Endometrial microvascular endothelial cells (primary cell): ENCODE measurements around the gene GSC. TPM values are rescaled to one million over a fixed set of nuclear protein-coding genes. Genes with fewer than 3 reads are reported as not detected.

Experiments
- in situ Hi-C: cut with HindIII; loops from 2 replicates; pipeline ENCODE4 v1.10.0; 2017; ENCODE audit warnings: low sequenced_read_pairs, low pct_unique_long_range_greater_than_20kb; ENCODE audit errors: inconsistent ontology term
- total RNA-seq: library from RNA; depleted of rRNA; stranded (reverse); fragments of >200 nt; gene quantifications from one replicate; pipeline ENCODE4 v1.2.3, GENCODE V29; 2015; ENCODE audit errors: inconsistent ontology term

The GSC gene
- total RNA-seq, 1 donor from 2014 or later = not detected

DNA sequence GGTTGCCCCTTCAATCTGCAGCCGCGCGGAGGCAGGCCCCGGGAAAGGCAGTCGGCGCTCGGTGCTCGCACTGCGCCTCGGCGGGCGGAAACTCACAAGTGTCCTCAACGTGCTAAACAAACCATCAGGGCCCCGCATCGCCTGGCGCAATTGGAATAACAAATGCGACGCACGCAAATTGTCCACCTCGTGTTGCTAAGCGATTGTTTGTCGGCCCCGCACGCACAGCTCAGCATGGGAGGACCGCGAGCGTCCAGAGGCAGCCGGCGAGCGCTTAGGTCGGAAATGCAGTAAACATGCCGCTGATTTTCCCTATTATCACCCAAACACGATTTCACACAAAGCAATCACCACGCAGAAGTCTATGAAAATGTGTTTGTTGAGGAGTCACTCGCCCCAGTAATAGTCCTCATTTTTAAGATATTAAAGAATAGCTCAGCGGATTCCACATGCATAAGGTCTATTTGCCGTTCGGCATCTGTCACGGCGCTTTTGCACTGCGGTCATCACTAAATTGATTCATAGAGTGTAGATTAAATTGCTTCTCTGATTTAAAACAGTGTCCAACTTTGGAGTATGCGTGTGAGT, 3.2 kb upstream of the GSC start:
- in situ Hi-C loops = no loop called here

DNA sequence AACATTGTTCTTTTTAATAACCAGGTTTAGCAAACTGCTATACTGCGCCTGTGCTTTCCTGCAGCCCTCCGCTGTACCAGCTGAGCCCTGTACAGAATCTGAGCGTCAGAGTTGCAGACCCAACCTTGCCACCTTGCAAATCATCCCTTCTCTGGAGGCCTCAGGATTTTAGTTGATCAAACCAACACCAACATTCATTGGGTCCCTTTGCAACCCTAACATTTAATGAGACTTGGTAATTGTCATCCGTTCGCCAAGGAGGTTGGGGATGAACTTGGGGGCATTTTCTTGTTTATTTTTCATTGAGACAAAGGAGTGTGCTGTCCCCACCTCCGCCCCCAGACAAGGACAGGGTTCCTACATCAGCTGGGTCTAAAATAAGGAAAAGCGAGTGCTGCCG, 2.6 kb upstream of the GSC start:
- in situ Hi-C loops = no loop called here

DNA sequence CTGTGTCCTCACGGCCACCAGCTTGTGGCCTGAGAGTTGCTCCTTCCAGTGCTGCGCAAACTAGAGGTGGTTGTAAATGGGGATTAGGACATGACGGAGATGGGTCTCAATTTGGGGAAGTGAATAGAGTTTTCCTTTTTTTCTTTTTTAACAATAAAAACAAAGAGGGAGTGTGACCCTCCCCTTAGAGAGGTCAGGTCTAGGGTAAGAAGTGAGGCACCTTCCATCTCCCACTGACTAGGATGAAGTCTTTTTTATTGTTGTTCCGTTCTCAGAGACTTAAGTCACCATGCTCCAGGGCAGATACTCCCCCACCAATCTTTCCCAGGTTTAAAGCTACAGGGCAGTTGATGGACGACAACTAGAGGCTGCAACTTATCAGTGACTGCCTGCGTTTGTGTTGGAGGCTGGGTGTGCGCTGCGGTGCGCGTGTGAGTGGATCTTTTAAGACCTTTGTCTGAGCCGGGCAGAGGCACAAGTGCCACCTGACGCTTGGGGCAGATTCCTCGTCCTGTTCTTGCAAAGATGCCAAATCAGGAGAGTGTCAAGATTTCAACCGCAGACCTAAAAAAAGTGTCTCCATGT, 2.1 kb upstream of the GSC start:
- in situ Hi-C loops = no loop called here

DNA sequence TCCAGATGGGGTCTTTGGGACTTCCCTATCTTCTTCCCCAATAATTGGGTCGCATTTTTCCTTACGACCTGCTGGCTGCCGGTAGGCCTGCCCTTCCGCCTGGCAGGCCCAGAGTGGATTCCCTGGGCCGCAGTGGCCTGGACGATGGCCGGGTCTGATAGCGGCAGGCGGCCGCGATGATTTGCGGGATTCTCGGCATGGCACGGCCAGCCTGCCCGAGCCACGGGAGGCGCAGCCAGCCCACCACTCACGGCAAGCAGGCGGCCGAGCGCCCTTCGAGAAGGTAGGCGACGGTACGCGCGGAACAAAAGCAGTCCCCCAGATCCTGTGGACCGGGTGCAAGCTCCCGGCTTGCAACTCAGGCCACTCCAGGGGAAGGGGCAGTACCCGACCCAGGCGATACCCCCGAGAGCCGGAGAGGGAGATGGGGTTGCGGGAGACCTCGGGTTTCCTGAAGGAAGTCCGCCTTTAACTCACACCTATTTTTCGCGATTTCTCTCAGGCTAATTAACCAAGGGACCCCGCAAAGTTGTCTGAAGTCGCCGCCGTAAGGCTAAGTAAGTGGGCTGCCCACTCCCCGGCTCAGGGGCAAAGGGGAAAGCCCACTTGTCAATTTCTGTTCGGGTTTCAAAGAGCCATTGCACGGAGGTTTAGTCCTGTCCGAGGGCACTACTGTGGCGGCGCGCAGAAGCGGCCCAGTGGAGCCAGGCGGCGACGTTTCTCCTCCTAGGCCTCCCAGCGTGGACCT, 1.4 kb upstream of the GSC start:
- in situ Hi-C loops = no loop called here

DNA sequence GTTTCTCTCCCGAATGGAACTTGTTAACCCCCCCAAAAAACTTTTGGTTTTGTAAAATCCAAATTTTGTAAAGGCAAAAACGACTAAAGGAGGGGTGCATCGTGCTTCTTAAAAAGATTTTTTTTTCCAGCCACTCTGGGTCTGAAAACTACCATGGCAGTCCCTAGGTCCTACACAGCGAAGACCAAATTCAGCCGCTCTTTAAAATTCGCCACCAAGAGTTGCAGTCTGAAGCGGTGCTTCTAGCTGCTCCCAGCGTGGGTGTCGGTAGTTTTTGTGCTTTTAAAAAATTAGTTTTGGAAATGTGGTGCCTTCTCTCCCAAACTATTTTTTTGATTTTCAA, 873 bp upstream of the GSC start:
- in situ Hi-C loops = no loop called here

DNA sequence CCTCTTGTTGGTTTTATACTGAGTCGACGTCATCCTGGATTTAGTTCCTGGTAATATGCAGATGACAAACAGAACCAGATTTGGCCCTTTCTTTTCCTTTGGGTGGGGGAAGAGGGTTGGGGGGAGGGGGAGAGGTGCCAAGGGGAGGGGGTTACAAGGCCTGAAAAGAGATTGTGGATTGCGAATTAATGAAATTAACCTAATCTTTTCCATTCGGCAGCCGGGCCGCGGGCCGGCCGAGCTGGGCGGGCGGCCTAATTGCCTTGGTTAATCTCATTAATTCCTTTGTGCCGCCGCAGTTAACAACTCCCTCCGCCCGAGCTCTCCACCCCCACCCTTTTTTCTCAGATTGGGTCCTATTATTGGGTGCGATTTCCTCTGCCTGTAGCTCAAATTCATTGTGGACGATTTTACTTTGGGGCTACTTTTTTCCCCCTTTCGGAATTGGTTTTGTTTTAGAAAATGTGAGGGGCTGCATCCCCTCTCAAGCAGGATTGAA, 387 bp upstream of the GSC start:
- in situ Hi-C loops = no loop called here

DNA sequence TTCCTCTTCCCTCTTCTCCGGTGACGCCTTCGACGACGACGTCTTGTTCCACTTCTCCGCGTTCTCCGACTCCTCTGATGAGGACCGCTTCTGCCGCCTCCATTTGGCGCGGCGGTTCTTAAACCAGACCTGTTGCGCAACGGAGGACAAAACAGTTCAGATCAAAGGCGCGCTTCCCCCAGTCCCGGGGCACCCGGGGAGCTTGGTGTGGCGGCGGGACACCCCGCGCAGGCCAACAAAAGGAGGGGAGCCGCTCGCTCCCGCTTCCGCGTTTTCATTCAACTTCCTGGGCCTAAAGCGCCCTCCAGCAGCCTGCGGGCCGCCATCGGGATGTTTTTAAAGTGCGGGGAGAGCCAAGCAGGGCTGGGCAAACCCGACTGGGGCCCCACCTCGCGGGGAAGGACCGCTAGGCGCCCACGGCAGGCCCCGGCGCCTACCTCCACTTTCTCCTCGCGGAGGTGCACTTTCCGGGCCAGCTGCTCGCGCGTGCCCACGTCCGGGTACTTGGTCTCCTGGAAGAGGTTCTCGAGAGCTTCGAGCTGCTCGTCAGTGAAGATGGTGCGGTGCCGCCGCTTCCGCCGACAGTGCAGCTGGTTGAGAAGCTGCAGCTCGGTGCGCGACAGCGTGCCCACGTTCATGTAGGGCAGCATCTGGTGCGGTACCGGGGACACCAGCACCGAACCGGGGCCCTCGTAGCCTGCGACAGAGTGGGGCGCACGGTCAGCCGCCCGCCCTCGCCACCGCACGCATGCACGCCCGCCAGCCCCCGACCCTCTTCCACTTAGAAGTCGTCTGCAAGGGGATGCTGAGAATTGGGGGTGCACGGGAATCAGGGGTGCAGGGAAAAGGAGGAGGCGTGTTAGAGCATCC, 1.2 kb downstream of the GSC start:
- in situ Hi-C loops = no loop called here

DNA sequence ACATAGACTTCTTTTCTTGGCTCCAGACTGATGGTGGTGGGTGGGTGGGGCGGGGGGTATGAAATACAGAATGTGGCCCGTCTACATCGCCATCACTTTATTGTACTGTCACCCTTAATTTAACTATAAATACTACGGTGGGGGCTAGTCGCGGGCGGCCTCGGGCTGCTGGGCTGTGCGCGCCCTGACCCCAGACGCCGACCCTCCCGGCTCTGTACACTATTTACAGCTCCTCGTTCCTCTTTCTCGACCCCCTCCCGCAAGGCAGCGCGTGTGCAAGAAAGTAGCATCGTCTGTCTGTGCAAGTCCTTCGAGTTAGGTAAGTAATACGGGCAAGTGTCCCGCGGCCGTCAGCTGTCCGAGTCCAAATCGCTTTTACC, 1.8 kb downstream of the GSC start:
- in situ Hi-C loops = no loop called here

DNA sequence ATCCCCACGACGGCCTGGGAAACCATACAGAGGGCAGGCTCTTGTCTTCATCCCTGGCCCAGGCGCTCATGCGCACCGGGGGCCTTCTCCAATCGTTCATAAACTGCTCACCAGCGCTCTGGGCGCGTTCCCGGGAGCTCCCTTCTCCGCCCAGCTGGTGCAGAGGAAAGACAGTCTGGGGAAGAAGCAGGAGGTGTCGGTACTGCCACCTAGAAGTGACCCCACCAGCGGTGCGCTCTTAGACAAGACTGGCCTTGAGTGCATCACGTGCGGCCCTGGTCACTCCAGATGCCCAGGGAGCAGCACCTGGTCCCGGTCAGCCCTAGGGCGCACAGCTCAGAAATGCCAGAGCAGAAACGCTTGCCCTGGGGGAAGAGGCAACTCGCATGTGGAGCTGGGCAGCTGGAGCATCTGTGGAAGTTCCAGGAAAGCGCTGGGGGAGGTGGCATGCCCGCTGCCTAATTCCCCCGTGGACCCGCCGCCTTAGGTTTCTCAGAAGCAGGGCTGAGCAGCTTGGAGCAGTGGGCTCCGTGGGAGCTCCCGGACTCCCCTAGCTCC, 2.5 kb downstream of the GSC start:
- in situ Hi-C loops = no loop called here

DNA sequence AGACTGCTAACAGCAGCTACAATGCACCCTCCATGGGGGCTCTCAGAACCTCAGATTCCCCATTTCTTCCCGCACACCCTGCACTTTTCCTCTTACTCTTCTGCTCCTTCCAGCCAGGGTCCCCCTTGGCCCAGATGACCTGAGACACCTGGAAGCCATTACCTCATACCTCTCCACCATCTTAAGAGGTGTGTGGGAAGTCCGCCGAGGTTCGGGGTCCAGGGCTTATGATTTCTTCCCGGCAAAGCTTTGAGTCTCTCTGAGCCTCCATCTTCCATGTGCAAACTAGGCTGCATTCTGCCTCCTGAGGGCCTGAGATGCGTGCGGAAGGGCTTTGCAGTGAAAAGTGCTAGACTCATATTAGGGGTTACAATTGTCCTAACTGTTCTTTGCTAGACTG, 5.3 kb downstream of the GSC start:
- in situ Hi-C loops = no loop called here

DNA sequence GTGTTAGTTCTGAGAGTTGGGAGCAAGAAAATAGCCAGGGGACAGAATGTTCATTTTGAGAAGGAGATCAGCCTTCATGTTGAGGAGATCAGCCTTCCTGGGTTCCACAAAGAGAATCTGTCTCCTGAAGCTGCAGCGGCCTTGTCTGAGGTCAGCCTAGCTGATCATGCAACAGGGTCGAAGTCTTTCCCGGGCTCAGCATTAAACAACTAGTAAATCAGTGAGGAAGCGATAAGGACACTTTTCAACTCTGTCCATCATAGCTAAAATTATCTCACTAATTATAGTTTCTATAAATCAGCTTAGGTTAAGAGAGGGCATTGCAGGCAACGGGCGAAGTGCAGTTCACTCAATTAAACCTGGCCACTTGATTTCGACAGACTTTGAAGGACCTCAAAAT, 7.5 kb downstream of the GSC start:
- in situ Hi-C loops = no loop called here

DNA sequence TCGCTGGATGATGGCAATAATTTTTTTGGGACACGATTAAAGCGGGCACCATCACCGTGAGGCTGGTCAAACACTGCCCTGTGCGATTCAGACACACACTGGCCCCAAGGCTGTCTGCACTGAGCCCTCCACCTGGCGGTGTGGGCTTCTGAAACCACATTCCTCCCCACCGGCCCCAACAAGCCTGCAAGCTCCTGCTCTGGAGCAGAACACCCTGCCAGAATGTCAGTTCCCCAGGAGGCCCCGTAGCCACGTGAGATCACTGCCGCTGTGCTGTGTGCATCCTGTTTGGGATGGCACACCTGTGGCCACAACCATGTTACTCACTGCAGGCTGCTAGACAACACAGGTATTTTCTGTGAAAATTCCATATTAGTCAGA, 7.9 kb downstream of the GSC start:
- in situ Hi-C loops = no loop called here

DNA sequence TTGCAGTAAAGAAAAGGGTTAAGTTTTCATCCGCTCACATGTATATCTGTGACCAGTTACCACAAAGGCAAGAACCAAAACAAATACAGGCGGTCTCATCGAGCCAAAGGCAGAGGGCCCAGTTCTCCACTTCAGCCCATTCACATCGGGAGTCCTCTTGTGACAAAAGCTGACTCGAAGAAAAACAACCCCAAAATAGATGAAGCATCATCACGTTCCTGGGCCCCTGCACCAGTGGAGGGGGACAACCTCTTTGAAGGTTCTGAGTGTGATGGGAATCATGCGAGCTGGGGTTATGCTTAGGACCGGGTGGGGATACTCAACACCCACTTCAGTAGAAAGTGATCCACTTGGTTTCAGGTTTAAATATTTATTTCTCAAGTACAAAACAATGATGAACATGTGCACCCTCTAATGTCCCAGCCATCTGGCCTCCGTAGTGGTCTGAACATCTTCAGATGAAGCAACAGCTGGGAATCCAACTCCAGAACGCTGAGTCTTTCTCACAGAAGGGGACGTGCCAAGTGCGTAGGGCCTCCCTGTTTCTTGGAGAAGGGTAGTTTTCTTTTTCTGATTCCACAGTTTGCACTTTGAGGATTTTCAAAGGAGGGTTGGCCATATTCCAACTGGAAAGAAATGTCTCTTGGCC, 8.4 kb downstream of the GSC start:
- in situ Hi-C loops = no loop called here

DNA sequence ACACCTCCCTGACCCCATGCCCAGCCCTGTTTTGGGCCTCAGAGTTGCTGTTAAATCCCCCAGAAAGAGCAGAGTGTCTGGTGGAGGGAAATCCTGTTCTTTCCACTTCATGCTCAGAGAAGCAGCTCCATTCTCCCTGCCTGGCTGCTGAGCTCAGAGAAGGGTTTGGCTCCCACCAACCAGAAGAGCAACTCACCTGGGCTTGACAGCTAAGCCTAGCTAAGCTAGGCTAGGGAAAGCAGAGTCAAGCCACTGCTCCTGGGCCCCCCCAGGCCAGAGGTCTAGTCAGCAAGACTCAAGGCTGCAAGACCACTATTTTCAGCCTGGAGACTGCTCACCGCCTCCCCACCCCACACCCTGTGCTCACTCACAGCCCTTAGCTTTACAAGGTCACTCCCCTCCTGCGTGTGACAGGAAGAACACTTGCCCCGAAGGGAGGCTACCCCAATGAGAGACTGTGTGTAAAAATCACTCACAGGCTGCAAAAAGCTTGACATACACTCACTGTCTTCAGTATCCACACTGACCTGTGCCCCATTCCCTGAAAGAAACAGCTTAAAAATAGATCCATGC, 13.5 kb downstream of the GSC start:
- in situ Hi-C loops = no loop called here

DNA sequence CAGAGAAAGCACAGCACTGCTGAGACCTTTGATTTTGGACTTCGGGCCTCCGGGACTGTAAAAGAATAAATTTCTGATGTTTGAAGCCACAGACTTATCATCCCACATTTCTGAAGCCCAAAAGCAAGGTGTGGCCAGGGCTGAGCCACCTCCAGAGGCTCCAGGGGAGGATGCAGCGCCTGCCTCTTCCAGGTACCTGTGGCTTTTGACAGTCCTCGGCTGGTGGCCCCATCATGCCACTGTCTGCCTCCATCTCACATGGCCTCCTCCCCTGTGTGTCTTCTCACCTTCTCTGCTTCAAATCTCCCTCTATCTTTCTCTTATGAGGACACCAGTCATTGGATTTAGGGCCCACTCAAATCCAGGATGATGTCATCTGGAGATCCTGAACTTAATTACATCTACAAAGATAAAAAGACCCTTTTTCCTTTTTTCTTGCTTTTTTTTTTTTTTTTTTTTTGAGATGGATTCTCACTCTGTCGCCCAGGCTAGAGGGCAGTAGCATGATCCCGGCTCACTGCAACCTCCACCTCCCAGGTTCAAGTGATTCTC, 15.4 kb downstream of the GSC start:
- in situ Hi-C loops = no loop called here

DNA sequence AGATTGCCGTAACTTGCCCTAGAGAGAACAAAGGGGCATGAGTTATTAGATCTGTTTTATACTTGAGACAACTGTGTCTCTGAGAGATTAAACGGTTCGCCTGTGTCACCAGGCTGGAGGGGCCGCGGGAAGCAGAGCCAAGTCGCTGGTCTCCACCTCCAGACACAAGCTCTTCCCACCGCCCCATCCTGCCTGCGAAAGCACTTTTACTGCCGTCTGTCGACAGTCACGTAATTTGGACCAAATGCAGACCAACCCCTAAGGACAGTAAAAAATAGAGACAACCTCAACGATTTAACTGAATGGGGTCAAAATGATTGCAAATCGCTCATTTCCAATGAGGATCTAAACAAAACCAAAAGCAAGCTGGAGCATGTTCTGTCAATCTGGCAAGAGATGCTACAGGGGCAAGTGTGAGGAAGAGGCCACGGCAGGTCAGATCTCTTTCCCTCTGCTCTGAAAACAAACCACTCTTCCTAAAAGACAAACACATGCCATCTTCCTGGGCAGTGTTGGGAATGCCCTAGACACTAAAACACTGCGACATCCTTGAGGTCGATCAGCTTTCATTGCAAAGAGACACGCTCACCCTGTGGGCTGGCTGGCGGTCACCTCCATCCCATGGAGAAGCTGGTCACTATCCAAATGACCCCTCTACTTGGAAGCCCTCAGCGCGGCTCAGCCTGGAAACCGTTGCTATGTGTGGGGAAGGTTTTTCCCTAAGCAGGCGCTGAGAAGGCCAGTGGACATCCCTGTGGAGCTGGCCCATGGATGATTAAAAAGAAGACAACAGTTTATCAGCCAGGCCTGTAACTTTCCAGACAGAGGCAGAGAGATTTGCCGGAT, 17.1 kb downstream of the GSC start:
- in situ Hi-C loops = no loop called here

DNA sequence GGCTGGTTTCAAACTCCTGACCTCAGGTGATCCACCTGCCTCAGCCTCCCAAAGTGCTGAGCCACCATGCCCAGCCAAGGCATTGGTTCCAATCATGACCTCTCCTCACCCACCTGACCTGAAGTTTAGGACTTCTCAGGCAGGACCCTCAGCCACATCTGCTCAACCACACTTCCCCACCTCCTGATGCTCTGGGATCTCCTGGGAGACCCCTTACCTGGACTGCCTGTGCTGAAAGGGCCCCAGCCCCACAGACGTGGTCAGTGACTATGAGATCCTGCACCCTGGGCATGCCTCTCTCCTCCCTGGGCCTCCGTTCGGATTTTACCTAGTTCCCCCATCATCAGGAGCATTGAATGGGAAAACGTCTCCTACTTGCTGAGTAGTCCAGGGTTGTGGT, 18.0 kb downstream of the GSC start:
- in situ Hi-C loops = no loop called here

DNA sequence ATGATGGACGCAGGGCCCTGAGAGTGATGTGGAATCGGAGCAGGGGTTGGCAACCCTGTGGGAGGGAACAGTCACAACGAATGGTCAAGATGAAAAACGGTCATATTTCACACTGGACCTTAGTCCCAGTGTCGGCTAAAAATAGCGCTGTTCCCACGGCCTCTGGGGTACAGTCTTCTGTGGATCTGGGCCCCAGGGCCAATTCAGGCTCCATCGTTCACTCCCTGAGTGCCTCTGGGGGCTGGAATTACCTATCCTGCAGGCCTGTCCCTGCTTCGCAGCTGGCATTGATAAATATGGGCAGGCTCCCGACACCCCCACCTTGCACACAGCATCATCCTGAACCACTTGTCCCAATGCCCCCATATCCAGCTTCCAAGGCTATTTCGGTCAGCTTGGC, 18.6 kb downstream of the GSC start:
- in situ Hi-C loops = no loop called here
